Endothelial cell of umbilical vein (primary cell): ENCODE results near the gene TLCD3B. TPM values are rescaled to one million over a fixed set of nuclear protein-coding genes. Genes with fewer than 3 reads are reported as not detected.
A peak's percentile ranks its signal among the peaks of the same experiment; 100 is the strongest.
"Not testable (repeated sequence)": the region's sequence is repeated elsewhere in the genome, so short reads cannot be mapped to it uniquely, and the experiment has no call there.

Experiments used
- BruUV-seq: library from RNA; stranded (reverse); fragments of 400-500 nt; replicated peaks from 2 replicates; lab custom pipeline; 2021; lab: Mats Ljungman, UMichigan
- CTCF ChIA-PET: fragments of 300-600, 350-600 bp; sonication (Branson Sonifier 250); formaldehyde crosslinking; loops from one replicate; lab custom pipeline; 2021; ENCODE audit warnings: antibody characterized with exemption, inconsistent platforms; lab: Charles Lee
- POLR2A ChIA-PET: fragments of 300-600, 350-600 bp; sonication (Branson Sonifier 250); formaldehyde crosslinking; loops from one replicate; lab custom pipeline; 2021; ENCODE audit warnings: antibody characterized with exemption, inconsistent platforms; lab: Charles Lee
- DNase-seq: peaks from one replicate; pipeline ENCODE4 v3.0.0-alpha.2; 2011; ENCODE audit warnings: low read depth, low spot score
- FAIRE-seq: peaks from 2 replicates; lab custom pipeline; 2011; peaks lifted over from hg19 to GRCh38; lab: Jason Lieb, UNC
- H2AFZ ChIP-seq: 2 replicates; pipeline ENCODE4 v1.6.0; 2012; ENCODE audit warnings: low read depth, low read length, control low read depth, inconsistent platforms
- H3K27ac ChIP-seq: 2 replicates; pipeline ENCODE4 v1.5.1; 2011; ENCODE audit warnings: low read depth, mild to moderate bottlenecking, control low read depth, low read length, moderate library complexity; ENCODE audit not compliant: insufficient read depth
- H3K27me3 ChIP-seq, 2 experiments: 2 replicates each; pipeline versions ENCODE4 v1.6.0 to v1.6.1; 2011; ENCODE audit warnings: low read length in 2 of 2, mixed read lengths in 1 of 2; ENCODE audit not compliant: control insufficient read depth in 2 of 2, insufficient read depth in 2 of 2
- H3K36me3 ChIP-seq, 2 experiments: 2 replicates in 1 of 2; 3 replicates in 1 of 2; pipeline ENCODE4 v1.5.1; 2011; ENCODE audit warnings: low read length in 2 of 2, mild to moderate bottlenecking in 1 of 2, moderate library complexity in 1 of 2; ENCODE audit not compliant: control insufficient read depth in 2 of 2, insufficient read depth in 2 of 2; ENCODE audit errors: extremely low read depth in 1 of 2
- H3K4me1 ChIP-seq: 3 replicates; pipeline ENCODE4 v1.5.1; 2011; ENCODE audit warnings: mild to moderate bottlenecking, low read length; ENCODE audit not compliant: control insufficient read depth, insufficient read depth; ENCODE audit errors: extremely low read depth
- H3K4me2 ChIP-seq: 2 replicates; pipeline ENCODE4 v1.6.1; 2011; ENCODE audit warnings: low read length, control low read depth, mixed read lengths; ENCODE audit not compliant: insufficient read depth
- H3K4me3 ChIP-seq, 3 experiments: fragments of 200-600 bp in 1 of 3; sonication (generic), shearing (Covaris generic) in 1 of 3; replicated peaks in 1 of 3; 2 replicates each; pipeline ENCODE4 v1.5.1; 2011 to 2016; ENCODE audit warnings: control low read depth in 3 of 3, low read length in 3 of 3, mild to moderate bottlenecking in 2 of 3, inconsistent platforms in 1 of 3, low read depth in 1 of 3, moderate library complexity in 1 of 3; ENCODE audit not compliant: insufficient read depth in 1 of 3
- H3K79me2 ChIP-seq: 2 replicates; pipeline ENCODE4 v1.6.0; 2012; ENCODE audit warnings: low read length, inconsistent platforms; ENCODE audit not compliant: control insufficient read depth, insufficient read depth
- H3K9ac ChIP-seq: replicated peaks from 2 replicates; pipeline ENCODE3; 2011; ENCODE audit warnings: low read length, control low read depth; ENCODE audit not compliant: insufficient read depth; ENCODE audit errors: extremely low read depth
- H3K9me1 ChIP-seq: replicated peaks from 3 replicates; pipeline ENCODE4 v1.6.0; 2011; ENCODE audit warnings: mild to moderate bottlenecking, low read length; ENCODE audit not compliant: control insufficient read depth, insufficient read depth; ENCODE audit errors: extremely low read depth
- H3K9me3 ChIP-seq: replicated peaks from 2 replicates; pipeline ENCODE4 v1.5.1; 2012; ENCODE audit warnings: low read length, inconsistent platforms; ENCODE audit not compliant: control insufficient read depth, insufficient read depth
- H4K20me1 ChIP-seq: replicated peaks from 2 replicates; pipeline ENCODE3; 2011; ENCODE audit warnings: mild to moderate bottlenecking, low read length; ENCODE audit not compliant: control insufficient read depth, insufficient read depth; ENCODE audit errors: extremely low read depth
- EZH2 ChIP-seq: IDR thresholded peaks from 2 replicates; pipeline ENCODE4 v1.6.1; 2012; ENCODE audit warnings: borderline replicate concordance, low read depth, mild to moderate bottlenecking, moderate library complexity, low read length, inconsistent platforms; ENCODE audit not compliant: severe bottlenecking
- GATA2 ChIP-seq: IDR thresholded peaks from 2 replicates; pipeline ENCODE4 v1.7.0; 2011; ENCODE audit warnings: low read depth, mild to moderate bottlenecking, moderate library complexity, mixed read lengths, low read length; ENCODE audit not compliant: insufficient read length, insufficient read depth
- dilution Hi-C: fragments of 300-500 bp; cut with MboI; formaldehyde crosslinking; loops from one replicate; pipeline ENCODE4 v1.15.0; 2019; ENCODE audit warnings: low sequenced_read_pairs; ENCODE audit not compliant: extremely low pct_ligation_motif_present
- intact Hi-C: fragments of 100-400 bp; cut with micrococcal nuclease; formaldehyde crosslinking; loops from one replicate; pipeline ENCODE4 v1.10.0; 2022
- polyA plus RNA-seq, 4 experiments: library from polyadenylated mRNA; depleted of rRNA in 3 of 4; stranded (reverse) in 3 of 4; unstranded in 1 of 4; fragments of >200 nt; gene quantifications; 2 replicates each; pipeline versions ENCODE4 v1.2.1 to v1.2.3, GENCODE V29; 2011 to 2012; ENCODE audit warnings: missing spikeins in 1 of 4
- total RNA-seq: library from RNA; stranded (reverse); gene quantifications from 2 replicates; pipeline ENCODE4 v1.2.3, GENCODE V29; 2021

The TLCD3B gene
- total and polyA plus RNA-seq, 2 donors (not counting 3 experiments of a cell fraction or from before 2014, with no cell fraction given) = 0.37 to 0.86 TPM

- H3K9me1 ChIP-seq, CTCF ChIA-PET, H3K4me3 ChIP-seq, FAIRE-seq, dilution Hi-C loops, intact Hi-C loops, H3K4me2 ChIP-seq, H3K27ac ChIP-seq, H4K20me1 ChIP-seq, DNase-seq, H3K9ac ChIP-seq, BruUV-seq, H2AFZ ChIP-seq, H3K36me3 ChIP-seq, H3K79me2 ChIP-seq, H3K9me3 ChIP-seq, H3K4me1 ChIP-seq: not testable (repeated sequence)
- peaks cover 19 to 28% of the 10 kb centered on the region in 2 experiments for H3K27me3 ChIP-seq
- POLR2A ChIA-PET = interaction anchor here (0.7 kb wide), 2 partner anchors 97 to 248 kb away, joined by 4 to 7 read pairs; no protein-coding TSS in a partner anchor
Measured at GRCh38 chr16:30012598-30012997, 18.5 kb downstream of the TLCD3B start.

- H4K20me1 ChIP-seq = no peaks in the 10 kb centered on the region
- no peak overlapping the region for H3K27ac ChIP-seq
- no TSS peak for BruUV-seq
- no peak for DNase-seq
- peak; percentile 84 for TF ChIP-seq EZH2
- no peak for TF ChIP-seq GATA2
- H3K36me3 ChIP-seq = no peaks in the 10 kb centered on the region
- no peak overlapping the region for H3K4me2 ChIP-seq
- dilution Hi-C loops = no loop called here
- ChIA-PET POLR2A (interaction anchor here (0.7 kb wide), 1 partner anchor 97 kb away, joined by 7 read pairs; no protein-coding TSS in a partner anchor), CTCF (interaction anchor here (0.6 kb wide), 1 partner anchor 316 kb away, joined by 4 read pairs; no protein-coding TSS in a partner anchor)
- H3K9me1 ChIP-seq = no peaks in the 10 kb centered on the region
- no peaks in the 10 kb centered on the region for H3K9me3 ChIP-seq
- peaks cover 19 to 28% of the 10 kb centered on the region in 2 experiments for H3K27me3 ChIP-seq
- intact Hi-C loops = no loop called here
- peaks cover 2% of the 10 kb centered on the region for H3K4me1 ChIP-seq
- FAIRE-seq = no peak
- no peaks in the 10 kb centered on the region for H3K79me2 ChIP-seq
- no peak overlapping the region for H2AFZ ChIP-seq
- H3K4me3 ChIP-seq = no peak overlapping the region
- no peak overlapping the region for H3K9ac ChIP-seq
Measured at GRCh38 chr16:30011714-30012504, 19.2 kb downstream of the TLCD3B start.
